Panc1 (cell line): ENCODE results near the gene FUNDC1. TPM values are rescaled to one million over a fixed set of nuclear protein-coding genes. Genes with fewer than 3 reads are reported as not detected.
"Not testable (repeated sequence)": the region's sequence is repeated elsewhere in the genome, so short reads cannot be mapped to it uniquely, and the experiment has no call there.

Source experiments
- ATAC-seq: fragments of 200-7000 bp; cut with Tn5 transposase; 2 replicates; pipeline ENCODE4 v1.9.1; 2020; ENCODE audit warnings: mild to moderate bottlenecking, moderate library complexity
- BruUV-seq: library from RNA; stranded (reverse); fragments of 400-500 nt; replicated peaks from 2 replicates; lab custom pipeline; 2021; lab: Mats Ljungman, UMichigan
- CTCF ChIA-PET: fragments of 300-600 bp; sonication (Branson Sonifier 250); formaldehyde crosslinking; loops from one replicate; lab custom pipeline; 2022; ENCODE audit warnings: antibody characterized with exemption; lab: Charles Lee
- POLR2A ChIA-PET: fragments of 300-600 bp; sonication (Branson Sonifier 250); formaldehyde crosslinking; loops from one replicate; lab custom pipeline; 2022; ENCODE audit warnings: antibody characterized with exemption; lab: Charles Lee
- DNase-seq: peaks from one replicate; pipeline ENCODE4 v3.0.0-alpha.2; 2010; ENCODE audit warnings: low read depth, low spot score
- H3K27ac ChIP-seq: 2 replicates; pipeline ENCODE4 v1.5.1; 2011; ENCODE audit warnings: mild to moderate bottlenecking, low read length, inconsistent platforms
- H3K27me3 ChIP-seq: fragments of 200-500 bp; sonication (Bioruptor generic); 2 replicates; pipeline ENCODE4 v1.6.0; 2014; ENCODE audit warnings: low read length, inconsistent platforms; ENCODE audit not compliant: control insufficient read depth, insufficient read depth
- H3K36me3 ChIP-seq: fragments of 200-500 bp; sonication (Bioruptor generic); 2 replicates; pipeline ENCODE4 v1.5.1; 2014; ENCODE audit warnings: inconsistent platforms, mild to moderate bottlenecking, low read length, moderate library complexity; ENCODE audit not compliant: control insufficient read depth, insufficient read depth
- H3K4me1 ChIP-seq: 2 replicates; pipeline ENCODE4 v1.5.1; 2011; ENCODE audit warnings: inconsistent platforms, mild to moderate bottlenecking, low read length, moderate library complexity; ENCODE audit not compliant: control insufficient read depth, insufficient read depth
- H3K4me3 ChIP-seq, 2 experiments: 2 replicates each; pipeline ENCODE4 v1.5.1; 2011 to 2012; ENCODE audit warnings: low read depth in 2 of 2, low read length in 2 of 2, mild to moderate bottlenecking in 2 of 2, inconsistent platforms in 1 of 2, moderate library complexity in 1 of 2
- H3K9me3 ChIP-seq: fragments of 200-500 bp; sonication (Bioruptor generic); 2 replicates; pipeline ENCODE4 v1.5.1; 2014; ENCODE audit warnings: low read depth, mild to moderate bottlenecking, inconsistent platforms, low read length, moderate library complexity; ENCODE audit not compliant: control insufficient read depth, insufficient read depth
- CTCF ChIP-seq: fragments of 450-650 bp; IDR thresholded peaks from 2 replicates; pipeline ENCODE4 v1.5.1; 2017; ENCODE audit warnings: mild to moderate bottlenecking
- POLR2AphosphoS5 ChIP-seq: IDR thresholded peaks from 2 replicates; pipeline ENCODE4 v1.6.1; 2012; ENCODE audit warnings: mild to moderate bottlenecking, low read depth, low read length, moderate library complexity
- REST ChIP-seq, 2 experiments: IDR thresholded peaks; 2 replicates each; pipeline ENCODE4 v1.6.1; 2011 to 2012; ENCODE audit warnings: low read depth in 2 of 2, control low read depth in 1 of 2, low read length in 1 of 2, mild to moderate bottlenecking in 1 of 2, moderate library complexity in 1 of 2; ENCODE audit not compliant: insufficient read depth in 1 of 2
- SIN3A ChIP-seq: IDR thresholded peaks from 2 replicates; pipeline ENCODE4 v1.6.1; 2012; ENCODE audit warnings: low read depth, mild to moderate bottlenecking, low read length, moderate library complexity, borderline replicate concordance; ENCODE audit not compliant: insufficient read depth
- TCF7L2 ChIP-seq: IDR thresholded peaks from 2 replicates; pipeline ENCODE4 v1.6.1; 2011; ENCODE audit warnings: mild to moderate bottlenecking, low read depth, low read length, inconsistent platforms
- in situ Hi-C: cut with HindIII; loops from 2 replicates; pipeline ENCODE4 v1.10.0; 2016; ENCODE audit warnings: low sequenced_read_pairs, low pct_unique_long_range_greater_than_20kb
- intact Hi-C: fragments of 100-400 bp; cut with micrococcal nuclease; formaldehyde crosslinking; loops from one replicate; pipeline ENCODE4 v1.10.0; 2022; ENCODE audit not compliant: unreplicated experiment
- total RNA-seq: library from RNA; stranded (reverse); gene quantifications from one replicate; pipeline ENCODE4 v1.2.1, GENCODE V29; 2021; ENCODE audit not compliant: unreplicated experiment

The FUNDC1 gene
- total RNA-seq, 1 experiment from 2014 or later: 23.2 TPM

GRCh38 chrX:44550563-44550962 lies 7.9 kb upstream of the FUNDC1 start:
- ChIA-PET CTCF (no interaction called here), POLR2A (no interaction called here)
- Histone ChIP-seq H3K4me3 (no peak overlapping the region), H3K4me1 (no peaks in the 10 kb centered on the region), H3K36me3 (no peaks in the 10 kb centered on the region), H3K27ac (no peak overlapping the region), H3K9me3 (no peaks in the 10 kb centered on the region), H3K27me3 (no peaks in the 10 kb centered on the region)
- TF ChIP-seq POLR2AphosphoS5: no peak
- TF ChIP-seq SIN3A: no peak
- no peak for TF ChIP-seq REST (IDR thresholded peaks at IDR 0.05; ENCODE audit: insufficient read depth in 1 of 2, low read depth in 2 of 2, low read length in 1 of 2)
- TF ChIP-seq TCF7L2: no peak
- TF ChIP-seq CTCF: no peak
- in situ Hi-C loops: no loop called here
- ATAC-seq: no peak
- DNase-seq: no peak
- intact Hi-C loops: no loop called here
- BruUV-seq: no TSS peak

GRCh38 chrX:44545454-44545853 lies 2.8 kb upstream of the FUNDC1 start:
- CTCF ChIA-PET, intact Hi-C loops, H3K9me3 ChIP-seq, H3K36me3 ChIP-seq, H3K4me1 ChIP-seq, BruUV-seq, H3K27me3 ChIP-seq, DNase-seq, ATAC-seq, POLR2A ChIA-PET, H3K27ac ChIP-seq, in situ Hi-C loops, H3K4me3 ChIP-seq: not testable (repeated sequence)

GRCh38 chrX:44544036-44544435 lies 1.4 kb upstream of the FUNDC1 start:
- no peak for TF ChIP-seq SIN3A
- TF ChIP-seq POLR2AphosphoS5: no peak
- no peak for TF ChIP-seq TCF7L2
- TF ChIP-seq REST (IDR thresholded peaks at IDR 0.05; ENCODE audit: insufficient read depth in 1 of 2, low read depth in 2 of 2, low read length in 1 of 2): no peak
- TF ChIP-seq CTCF: no peak
- Histone ChIP-seq H3K36me3 (no peaks in the 10 kb centered on the region; the same call in none of the 2 replicates), H3K27me3 (no peaks in the 10 kb centered on the region), H3K4me3 (no peak overlapping the region), H3K4me1 (no peaks in the 10 kb centered on the region), H3K27ac (no peak overlapping the region), H3K9me3 (no peaks in the 10 kb centered on the region)
- intact Hi-C loops (no loop called here), in situ Hi-C loops (no loop called here)
- POLR2A ChIA-PET: no interaction called here
- DNase-seq (no peak), ATAC-seq (no peak)
- BruUV-seq: no TSS peak
- CTCF ChIA-PET: no interaction called here
